HL-60/S4 treated with retinoic acid at 250 ng/mL for 4 days and 3 days (cell line): ENCODE measurements around the gene MRPL10.

Experiments used
- in situ Hi-C: fragments of 300-500 bp; cut with MboI; formaldehyde crosslinking; loops from 2 replicates; pipeline ENCODE4 v1.7.0; 2022; ENCODE audit warnings: low sequenced_read_pairs

MRPL10 gene

GRCh38 chr17:47840742-47841487 lies 9.6 kb upstream of the MRPL10 start, which contains the start of gene SCRN2:
TSS of gene SCRN2 (minus strand) at chr17:47841273. CDS start at chr17:47840843, 430 bp downstream.
- in situ Hi-C loops: loop anchor here (5.0 kb wide), 1 partner anchor 51 kb away; no protein-coding TSS in a partner anchor

GRCh38 chr17:47840001-47840741 lies 8.8 kb upstream of the MRPL10 start:
- in situ Hi-C loops: loop anchor here (5.0 kb wide), 1 partner anchor 52 kb away; no protein-coding TSS in a partner anchor

- in situ Hi-C loops: no loop called here
Measured at GRCh38 chr17:47839071-47839470, 7.7 kb upstream of the MRPL10 start.

GRCh38 chr17:47838636-47839035 lies 7.3 kb upstream of the MRPL10 start:
- in situ Hi-C loops: no loop called here

GRCh38 chr17:47837401-47838039 lies 6.2 kb upstream of the MRPL10 start:
- in situ Hi-C loops: no loop called here

- in situ Hi-C loops: no loop called here
Measured at GRCh38 chr17:47836601-47837000, 5.3 kb upstream of the MRPL10 start.

- in situ Hi-C loops: no loop called here
Measured at GRCh38 chr17:47834756-47835155, 3.4 kb upstream of the MRPL10 start.

GRCh38 chr17:47831934-47832327 lies 590 bp upstream of the MRPL10 start:
- in situ Hi-C loops: no loop called here

DNA sequence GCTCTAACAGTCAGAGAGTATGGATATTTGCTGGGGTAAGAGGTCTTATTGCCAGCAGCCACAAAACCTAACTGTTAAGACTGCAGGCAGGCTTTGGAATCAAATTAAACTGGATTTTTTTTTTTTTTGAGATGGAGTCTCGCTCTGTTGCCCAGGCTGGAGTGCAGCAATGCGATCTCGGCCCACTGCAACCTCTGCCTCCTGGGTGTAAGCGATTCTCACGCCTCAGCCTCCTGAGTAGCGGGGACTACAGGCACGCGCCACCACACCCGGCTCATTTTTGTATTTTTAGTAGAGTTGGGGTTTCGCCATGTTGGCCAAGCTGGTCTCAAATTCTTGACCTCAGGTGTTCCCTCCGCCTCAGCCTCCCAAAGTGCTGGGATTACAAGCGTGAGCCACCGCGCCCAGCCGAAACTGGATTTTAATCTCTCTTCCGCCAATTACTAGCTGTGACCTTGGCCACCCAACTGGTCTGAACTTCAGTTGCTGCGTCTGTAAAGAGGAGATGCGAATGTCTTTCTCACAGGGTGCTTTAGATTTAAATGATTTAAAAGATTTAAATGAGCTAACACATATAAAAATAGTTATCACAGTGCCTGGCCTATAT lies 842 bp downstream of the MRPL10 start:
- in situ Hi-C loops: no loop called here

DNA sequence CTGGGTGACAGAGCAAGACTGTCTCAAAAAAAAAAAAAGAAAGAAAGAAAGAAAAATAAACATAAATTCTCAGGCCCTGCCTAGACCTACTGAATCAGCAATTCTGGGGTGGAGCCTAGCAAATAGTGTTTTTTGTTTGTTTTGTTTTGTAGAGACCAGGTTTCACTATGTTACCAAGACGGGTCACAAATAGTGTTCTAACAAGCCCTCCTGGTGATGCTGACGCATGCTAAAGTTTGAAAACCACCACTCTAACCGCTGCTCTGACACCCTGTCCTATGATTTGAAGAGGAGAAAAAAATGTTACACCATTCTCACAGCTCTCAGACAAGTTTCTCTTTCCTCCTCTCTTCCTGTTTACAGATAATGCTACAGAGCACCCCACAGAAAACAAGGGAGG lies 1.5 kb downstream of the MRPL10 start:
- in situ Hi-C loops: no loop called here

DNA sequence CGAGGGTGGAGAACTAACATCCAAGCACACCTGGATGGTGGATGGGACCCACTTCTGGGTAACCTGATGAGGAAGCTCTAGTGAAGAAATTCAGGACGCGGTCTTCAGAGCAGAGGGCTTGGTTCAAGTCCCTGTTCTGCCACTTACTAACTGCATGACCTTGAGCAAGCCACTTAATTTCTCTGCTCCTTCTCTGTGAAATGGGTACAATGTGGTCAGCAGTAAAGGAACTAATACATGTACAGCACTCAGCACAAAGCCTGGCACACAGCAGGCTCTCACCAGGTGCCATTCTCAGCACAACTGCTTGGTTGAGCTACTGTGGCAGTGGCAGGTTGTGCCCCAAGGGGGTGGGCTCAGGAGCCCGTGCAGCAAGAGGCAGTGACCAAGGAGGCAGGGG lies 7.8 kb downstream of the MRPL10 start:
- in situ Hi-C loops: no loop called here

DNA sequence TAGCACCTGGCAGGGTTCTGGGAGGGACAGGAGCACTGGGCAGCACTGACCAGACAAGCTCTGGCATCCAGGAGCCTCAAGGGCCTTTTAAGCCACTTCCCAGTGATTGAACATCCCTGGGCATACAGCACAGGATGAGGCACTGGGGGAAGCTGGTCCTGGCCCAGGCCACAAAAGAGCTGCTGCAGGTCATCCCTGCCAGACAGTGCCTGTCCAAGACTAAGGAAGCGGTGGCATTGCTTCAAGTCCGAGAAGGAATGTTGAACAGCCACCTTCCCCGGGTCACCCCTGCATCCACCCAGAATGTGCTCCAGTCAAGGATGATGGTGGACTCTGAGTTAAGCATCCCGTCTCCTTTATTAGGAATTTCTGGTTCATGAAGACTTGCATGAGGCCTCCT lies 8.6 kb downstream of the MRPL10 start:
- in situ Hi-C loops: no loop called here

GRCh38 chr17:47821424-47822391 lies 9.6 kb downstream of the MRPL10 start, which contains the start of gene OSBPL7:
TSS of gene OSBPL7 (minus strand) at chr17:47821794. CDS start at chr17:47820278, 1,516 bp downstream.
- in situ Hi-C loops: no loop called here

- in situ Hi-C loops: no loop called here
Measured at GRCh38 chr17:47821031-47821423, 10.3 kb downstream of the MRPL10 start.

GRCh38 chr17:47820033-47820789 lies 11.1 kb downstream of the MRPL10 start:
- in situ Hi-C loops: no loop called here

DNA sequence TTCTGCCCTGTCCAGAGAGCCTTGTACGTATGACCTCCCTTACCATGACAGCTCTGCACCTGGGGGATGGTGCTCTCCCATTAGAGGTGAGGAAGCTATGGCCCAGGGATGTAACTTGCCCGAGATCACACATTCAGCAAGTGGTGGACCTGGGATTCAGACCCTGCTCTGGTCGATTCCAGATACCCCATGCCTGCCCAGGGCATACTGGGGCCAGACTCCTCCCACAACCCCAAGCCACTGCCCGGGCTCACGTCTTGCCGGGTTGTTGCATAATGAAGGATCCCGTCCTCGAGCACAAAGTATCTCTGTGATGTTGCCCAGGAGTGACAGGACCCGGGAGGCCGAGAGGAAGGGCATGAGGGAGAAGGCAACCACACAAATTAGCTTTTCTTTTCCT lies 11.9 kb downstream of the MRPL10 start:
- in situ Hi-C loops: no loop called here

DNA sequence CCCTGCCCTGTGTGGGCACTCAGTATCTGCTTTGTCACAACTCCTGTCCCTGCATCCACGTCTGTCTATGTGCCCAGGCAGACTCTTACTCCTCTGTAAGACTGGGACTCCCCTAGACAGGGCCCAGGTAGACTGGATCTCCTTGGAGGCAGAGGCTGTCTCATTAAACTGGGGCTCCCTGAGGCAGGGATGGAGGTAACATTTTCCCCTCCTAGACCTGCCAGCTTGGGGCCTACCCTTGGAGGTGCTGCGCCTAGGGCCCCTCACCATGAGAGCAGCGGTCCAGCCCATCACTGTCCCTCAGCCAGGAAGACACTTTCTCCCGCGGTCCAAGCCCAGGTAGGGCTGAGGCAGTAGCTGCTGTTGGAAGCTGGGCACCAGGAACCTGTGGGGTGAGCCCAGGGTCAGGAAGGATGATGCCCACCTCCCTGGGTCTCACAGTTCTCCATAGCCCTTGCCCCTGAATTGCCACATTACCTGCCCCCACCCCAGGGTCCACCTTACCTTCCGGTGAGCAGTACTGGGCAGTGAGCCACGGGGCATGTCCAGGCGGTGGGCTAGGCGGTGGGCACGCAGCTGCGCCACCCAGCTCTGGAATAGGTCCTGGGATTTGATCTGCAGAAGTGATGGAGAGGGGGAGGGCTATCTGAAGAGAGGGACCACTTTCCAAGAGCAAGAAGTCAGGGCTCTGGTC lies 13.2 kb downstream of the MRPL10 start:
- in situ Hi-C loops: no loop called here

DNA sequence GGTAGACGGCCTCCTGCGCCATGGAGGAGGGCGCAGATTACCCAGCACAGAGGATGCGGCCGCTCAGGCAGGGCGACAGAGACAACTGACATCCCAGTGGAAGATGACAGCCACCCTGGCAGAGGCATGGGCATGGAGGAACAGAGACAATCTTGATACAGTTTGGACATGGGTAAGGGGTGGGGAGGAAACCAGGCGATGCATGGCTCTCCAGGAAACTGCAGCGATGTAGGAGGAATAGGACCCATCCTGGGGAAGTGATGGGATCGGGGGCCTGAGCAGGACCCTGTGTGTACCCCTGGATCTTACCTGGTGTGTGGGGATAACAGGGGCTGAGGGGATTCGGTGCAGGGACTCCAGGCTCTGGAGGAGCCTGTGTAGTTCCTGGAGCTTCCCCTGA lies 14.4 kb downstream of the MRPL10 start:
- in situ Hi-C loops: no loop called here
